Epithelial cell of esophagus (primary cell): Measurements from ENCODE around the gene GOLM1.
"Not testable (repeated sequence)": the region's sequence is repeated elsewhere in the genome, so short reads cannot be mapped to it uniquely, and the experiment has no call there.

Experiments
- DNase-seq: peaks from one replicate; pipeline ENCODE4 v3.0.0; 2010; ENCODE audit warnings: low read depth
- H3K4me3 ChIP-seq: 2 replicates; pipeline ENCODE4 v1.5.1; 2011; ENCODE audit warnings: mild to moderate bottlenecking, low read length, control low read depth
- CTCF ChIP-seq: IDR thresholded peaks from 2 replicates; pipeline ENCODE4 v1.5.1; 2011; ENCODE audit warnings: low read depth, mild to moderate bottlenecking, low read length, control low read depth, inconsistent platforms; ENCODE audit not compliant: insufficient read depth; ENCODE audit errors: missing control alignments

The GOLM1 gene

GRCh38 chr9:86054695-86055094 is 44.7 kb downstream of the GOLM1 start:
- no peak for TF ChIP-seq CTCF
- DNase-seq: no peak
- H3K4me3 ChIP-seq: no peak overlapping the region

GRCh38 chr9:86052556-86053468 is 46.5 kb downstream of the GOLM1 start:
- no peak for DNase-seq
- no peak overlapping the region for H3K4me3 ChIP-seq
- TF ChIP-seq CTCF: no peak

- H3K4me3 ChIP-seq, DNase-seq: not testable (repeated sequence)
Observed at GRCh38 chr9:86048018-86048742, 51.2 kb downstream of the GOLM1 start.

GRCh38 chr9:86047361-86047760 is 52.0 kb downstream of the GOLM1 start:
- no peak overlapping the region for H3K4me3 ChIP-seq
- DNase-seq: no peak
- TF ChIP-seq CTCF: no peak

GRCh38 chr9:86046930-86047341 is 52.4 kb downstream of the GOLM1 start:
- TF ChIP-seq CTCF: no peak
- DNase-seq: no peak
- no peak overlapping the region for H3K4me3 ChIP-seq

- no peak for DNase-seq
- TF ChIP-seq CTCF: no peak
- H3K4me3 ChIP-seq: no peak overlapping the region
Observed at GRCh38 chr9:86046071-86046636, 53.2 kb downstream of the GOLM1 start.

- no peak for DNase-seq
- no peak overlapping the region for H3K4me3 ChIP-seq
- TF ChIP-seq CTCF: no peak
Observed at GRCh38 chr9:86045654-86046053, 53.7 kb downstream of the GOLM1 start.
